ENCODE results near the gene CLDND1.

Gene CLDND1

DNA sequence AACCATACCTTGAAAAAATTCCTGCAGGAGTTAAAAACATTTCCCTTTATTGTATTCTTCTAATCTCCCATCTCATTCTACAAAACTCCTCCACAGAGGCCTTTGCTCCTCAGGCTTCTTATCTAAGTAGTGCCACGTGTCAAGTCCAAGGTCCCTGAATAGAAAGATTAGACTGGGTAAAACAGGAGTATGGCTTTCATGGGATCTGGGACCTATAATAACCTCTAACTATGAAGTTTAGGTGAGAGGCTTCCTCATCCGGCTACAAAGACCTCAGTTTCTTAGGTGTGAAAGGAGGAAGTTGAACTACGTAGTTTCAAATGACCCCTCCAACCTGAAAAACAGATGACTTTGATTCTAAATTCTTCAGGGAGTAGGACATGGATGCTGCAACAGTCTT, 29.1 kb upstream of the CLDND1 start:
- no peak overlapping the region for H3K4me3 ChIP-seq (ENCODE audit: control insufficient read depth, low read depth, low read length)
- TF ChIP-seq, protein P1, sequence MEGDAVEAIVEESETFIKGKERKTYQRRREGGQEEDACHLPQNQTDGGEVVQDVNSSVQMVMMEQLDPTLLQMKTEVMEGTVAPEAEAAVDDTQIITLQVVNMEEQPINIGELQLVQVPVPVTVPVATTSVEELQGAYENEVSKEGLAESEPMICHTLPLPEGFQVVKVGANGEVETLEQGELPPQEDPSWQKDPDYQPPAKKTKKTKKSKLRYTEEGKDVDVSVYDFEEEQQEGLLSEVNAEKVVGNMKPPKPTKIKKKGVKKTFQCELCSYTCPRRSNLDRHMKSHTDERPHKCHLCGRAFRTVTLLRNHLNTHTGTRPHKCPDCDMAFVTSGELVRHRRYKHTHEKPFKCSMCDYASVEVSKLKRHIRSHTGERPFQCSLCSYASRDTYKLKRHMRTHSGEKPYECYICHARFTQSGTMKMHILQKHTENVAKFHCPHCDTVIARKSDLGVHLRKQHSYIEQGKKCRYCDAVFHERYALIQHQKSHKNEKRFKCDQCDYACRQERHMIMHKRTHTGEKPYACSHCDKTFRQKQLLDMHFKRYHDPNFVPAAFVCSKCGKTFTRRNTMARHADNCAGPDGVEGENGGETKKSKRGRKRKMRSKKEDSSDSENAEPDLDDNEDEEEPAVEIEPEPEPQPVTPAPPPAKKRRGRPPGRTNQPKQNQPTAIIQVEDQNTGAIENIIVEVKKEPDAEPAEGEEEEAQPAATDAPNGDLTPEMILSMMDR (IDR thresholded peaks at IDR 0.05; ENCODE audit: control insufficient read depth, insufficient read depth, low read depth, low read length, missing control alignments), result no peak
- DNase-seq (ENCODE audit: low read depth), result no peak

DNA sequence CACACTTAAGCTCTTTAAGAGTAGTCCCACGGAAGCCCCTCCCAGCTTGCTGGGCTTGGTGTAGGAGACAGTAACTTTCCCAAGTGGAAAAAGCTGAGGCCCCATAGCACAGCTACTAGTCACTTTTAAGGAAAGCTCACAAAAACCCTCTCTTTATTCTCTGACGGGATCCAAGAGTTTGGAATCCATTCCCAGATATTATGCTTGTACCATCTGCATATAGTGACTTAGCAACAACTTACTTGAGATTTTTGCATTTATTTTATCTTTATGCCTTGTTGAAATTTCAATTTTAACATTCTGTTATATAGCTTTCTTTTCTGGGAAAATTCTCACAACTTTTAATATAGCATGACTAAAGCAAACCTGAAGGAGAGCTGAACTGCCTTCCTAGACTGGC, 28.5 kb upstream of the CLDND1 start:
- DNase-seq (ENCODE audit: low read depth), result no peak
- no peak overlapping the region for H3K4me3 ChIP-seq (ENCODE audit: control insufficient read depth, low read depth, low read length)
- TF ChIP-seq, protein P1 (IDR thresholded peaks at IDR 0.05; ENCODE audit: control insufficient read depth, insufficient read depth, low read depth, low read length, missing control alignments), result no peak

DNA sequence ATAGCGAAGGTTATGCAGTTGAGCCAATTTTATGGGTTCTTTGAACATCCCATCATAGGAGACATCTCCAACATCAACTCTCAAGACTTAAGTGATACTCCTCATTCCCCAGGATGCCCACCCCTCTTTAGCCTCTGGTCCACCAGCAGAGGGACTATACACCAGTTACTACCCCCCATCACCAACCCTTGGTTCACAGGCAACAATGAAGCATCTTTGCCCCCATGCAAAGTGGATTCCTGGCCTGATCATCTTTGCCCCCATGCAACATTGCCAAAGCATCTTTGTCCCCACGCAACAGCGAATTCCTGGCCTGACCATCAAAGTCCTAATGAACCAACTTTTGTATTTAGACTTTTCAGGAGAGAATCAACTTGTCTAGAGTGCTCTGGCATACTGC, 28.1 kb upstream of the CLDND1 start:
- TF ChIP-seq, protein P1 (IDR thresholded peaks at IDR 0.05; ENCODE audit: control insufficient read depth, insufficient read depth, low read depth, low read length, missing control alignments), result no peak
- no peak overlapping the region for H3K4me3 ChIP-seq (ENCODE audit: control insufficient read depth, low read depth, low read length)

DNA sequence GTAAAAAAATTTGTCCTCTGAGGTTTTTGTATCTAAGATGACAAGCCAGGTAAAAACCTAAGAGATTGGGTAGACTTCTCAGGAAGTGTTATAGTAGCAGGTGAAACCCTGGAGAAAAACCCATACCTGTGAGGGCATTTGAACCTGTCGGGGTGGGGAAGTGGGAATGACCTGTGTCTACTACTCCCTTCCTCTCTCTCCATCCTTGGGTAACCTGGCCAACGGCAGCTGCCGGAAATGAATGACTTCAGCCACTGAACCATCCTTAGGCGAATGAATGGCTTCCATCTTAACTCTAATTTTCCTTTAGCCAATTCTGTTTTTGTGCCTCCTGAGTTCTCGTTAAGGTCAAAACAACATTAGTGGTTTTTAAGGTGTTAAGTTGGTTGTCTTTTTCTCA, 25.8 kb upstream of the CLDND1 start:
- H3K4me3 ChIP-seq (ENCODE audit: control insufficient read depth, low read depth, low read length), result no peak overlapping the region
- TF ChIP-seq, protein P1 (IDR thresholded peaks at IDR 0.05; ENCODE audit: control insufficient read depth, insufficient read depth, low read depth, low read length, missing control alignments), result no peak
- DNase-seq (ENCODE audit: low read depth), result no peak

More for the DNA sequence above, 28.1 kb upstream of the CLDND1 start:
- no peak for DNase-seq (ENCODE audit: low read depth)

GRCh38 chr3:98545940-98546339, 23.2 kb upstream of the CLDND1 start:
- no peak for DNase-seq (ENCODE audit: low read depth)
- no peak overlapping the region for H3K4me3 ChIP-seq (ENCODE audit: control insufficient read depth, low read depth, low read length)
- TF ChIP-seq, protein P1 (IDR thresholded peaks at IDR 0.05; ENCODE audit: control insufficient read depth, insufficient read depth, low read depth, low read length, missing control alignments), result no peak

GRCh38 chr3:98542623-98543022, 19.9 kb upstream of the CLDND1 start:
- TF ChIP-seq, protein P1 (IDR thresholded peaks at IDR 0.05; ENCODE audit: control insufficient read depth, insufficient read depth, low read depth, low read length, missing control alignments), result no peak

GRCh38 chr3:98541695-98542094, 19.0 kb upstream of the CLDND1 start:
- DNase-seq (ENCODE audit: low read depth), result no peak
- TF ChIP-seq, protein P1 (IDR thresholded peaks at IDR 0.05; ENCODE audit: control insufficient read depth, insufficient read depth, low read depth, low read length, missing control alignments), result no peak

More at GRCh38 chr3:98542623-98543022, 19.9 kb upstream of the CLDND1 start:
- H3K4me3 ChIP-seq (ENCODE audit: control insufficient read depth, low read depth, low read length), result no peak overlapping the region
- no peak for DNase-seq (ENCODE audit: low read depth)

More at GRCh38 chr3:98541695-98542094, 19.0 kb upstream of the CLDND1 start:
- no peak overlapping the region for H3K4me3 ChIP-seq (ENCODE audit: control insufficient read depth, low read depth, low read length)
